IMR-90 (cell line): ENCODE data around the gene TBX15. TPM values are rescaled to one million over a fixed set of nuclear protein-coding genes. Genes with fewer than 3 reads are reported as not detected.
A peak's percentile ranks its signal among the peaks of the same experiment; 100 is the strongest.

Source experiments
- ATAC-seq: fragments of 200-7000 bp; cut with Tn5 transposase; 2 replicates; pipeline ENCODE4 v1.9.1; 2020; ENCODE audit warnings: low read depth, mild to moderate bottlenecking, moderate library complexity
- Bru-seq: library from RNA; stranded (reverse); fragments of 400-500 nt; gene quantifications from one replicate; lab custom pipeline; 2021; lab: Mats Ljungman, UMichigan
- BruChase-seq, 2 experiments: library from RNA; stranded (reverse); fragments of 400-500 nt; gene quantifications; one replicate each; lab custom pipeline; 2021; lab: Mats Ljungman, UMichigan
- BruUV-seq: library from RNA; stranded (reverse); fragments of 400-500 nt; replicated peaks from 2 replicates; lab custom pipeline; 2021; lab: Mats Ljungman, UMichigan
- CTCF ChIA-PET: fragments of 300-600 bp; formaldehyde crosslinking; extraction: SDS; loops from one replicate; lab custom pipeline; 2021; ENCODE audit warnings: antibody characterized with exemption; lab: Yijun Ruan, JAX
- POLR2A ChIA-PET: fragments of 300-600 bp; sonication (Branson Sonifier 250); formaldehyde crosslinking; loops from one replicate; lab custom pipeline; 2022; ENCODE audit warnings: antibody characterized with exemption; ENCODE audit not compliant: unreplicated experiment; lab: Charles Lee
- DNase-seq: peaks from one replicate; pipeline ENCODE4 v3.0.0; 2013
- H2AFZ ChIP-seq: replicated peaks from 2 replicates; pipeline ENCODE3; 2013; ENCODE audit warnings: low read length, mild to moderate bottlenecking; ENCODE audit not compliant: poor library complexity
- H2AK5ac ChIP-seq: 2 replicates; pipeline ENCODE4 v1.6.1; 2013; ENCODE audit warnings: low read depth, low read length, inconsistent platforms
- H2AK9ac ChIP-seq: replicated peaks from 2 replicates; pipeline ENCODE3; 2013; ENCODE audit warnings: mild to moderate bottlenecking, low read depth, low read length, moderate library complexity; ENCODE audit not compliant: poor library complexity
- H2BK120ac ChIP-seq: 2 replicates; pipeline ENCODE4 v1.6.1; 2013; ENCODE audit warnings: low read depth, low read length, inconsistent platforms
- H2BK15ac ChIP-seq: 3 replicates; pipeline ENCODE4 v1.6.1; 2013; ENCODE audit warnings: low read depth, low read length, inconsistent platforms
- H2BK20ac ChIP-seq: 2 replicates; pipeline ENCODE4 v1.6.1; 2013; ENCODE audit warnings: low read depth, mild to moderate bottlenecking, inconsistent platforms, low read length, moderate library complexity
- H2BK5ac ChIP-seq: 2 replicates; pipeline ENCODE4 v1.6.1; 2013; ENCODE audit warnings: mild to moderate bottlenecking, low read depth, low read length, inconsistent platforms; ENCODE audit not compliant: poor library complexity, severe bottlenecking
- H3K14ac ChIP-seq: replicated peaks from 2 replicates; pipeline ENCODE4 v1.6.1; 2013; ENCODE audit warnings: low read depth, low read length, inconsistent platforms
- H3K18ac ChIP-seq: 2 replicates; pipeline ENCODE4 v1.6.1; 2013; ENCODE audit warnings: low read depth, low read length, control low read depth
- H3K23ac ChIP-seq: 2 replicates; pipeline ENCODE4 v1.6.1; 2013; ENCODE audit warnings: low read depth, low read length, inconsistent platforms
- H3K27ac ChIP-seq: 2 replicates; pipeline ENCODE4 v1.5.1; 2013; ENCODE audit warnings: mild to moderate bottlenecking, control low read depth, low read length; ENCODE audit not compliant: insufficient read depth
- H3K27me3 ChIP-seq: 2 replicates; pipeline ENCODE4 v1.6.1; 2013; ENCODE audit warnings: low read length; ENCODE audit not compliant: control insufficient read depth, insufficient read depth
- H3K36me3 ChIP-seq: 2 replicates; pipeline ENCODE4 v1.6.1; 2013; ENCODE audit warnings: low read length, mixed read lengths; ENCODE audit not compliant: control insufficient read depth, insufficient read depth
- H3K4ac ChIP-seq: 2 replicates; pipeline ENCODE4 v1.6.1; 2013; ENCODE audit warnings: low read depth, low read length, inconsistent platforms
- H3K4me1 ChIP-seq: 2 replicates; pipeline ENCODE4 v1.6.1; 2013; ENCODE audit warnings: low read length, mixed read lengths; ENCODE audit not compliant: control insufficient read depth, insufficient read depth
- H3K4me2 ChIP-seq: 2 replicates; pipeline ENCODE4 v1.6.1; 2013; ENCODE audit warnings: low read depth, mild to moderate bottlenecking, control low read depth, low read length, moderate library complexity
- H3K4me3 ChIP-seq: 2 replicates; pipeline ENCODE4 v1.5.1; 2013; ENCODE audit warnings: low read depth, mild to moderate bottlenecking, control low read depth, low read length, moderate library complexity; ENCODE audit not compliant: insufficient read depth
- H3K56ac ChIP-seq: 2 replicates; pipeline ENCODE4 v1.6.1; 2013; ENCODE audit warnings: low read length, inconsistent platforms; ENCODE audit not compliant: insufficient read depth; ENCODE audit errors: extremely low read depth
- H3K79me1 ChIP-seq, 2 experiments: 2 replicates each; pipeline ENCODE4 v1.6.1; 2013; ENCODE audit warnings: low read length in 2 of 2, inconsistent platforms in 1 of 2, low read depth in 1 of 2
- H3K9ac ChIP-seq: 2 replicates; pipeline ENCODE4 v1.6.1; 2013; ENCODE audit warnings: low read depth, low read length, control low read depth
- H3K9me1 ChIP-seq: 2 replicates; pipeline ENCODE4 v1.6.1; 2013; ENCODE audit warnings: low read length, inconsistent platforms; ENCODE audit not compliant: insufficient read depth
- H3K9me3 ChIP-seq: 2 replicates; pipeline ENCODE4 v1.6.1; 2013; ENCODE audit warnings: low read length; ENCODE audit not compliant: control insufficient read depth, insufficient read depth
- H4K20me1 ChIP-seq: 2 replicates; pipeline ENCODE4 v1.6.1; 2013; ENCODE audit warnings: low read length, inconsistent platforms; ENCODE audit not compliant: insufficient read depth
- H4K5ac ChIP-seq: 2 replicates; pipeline ENCODE4 v1.6.1; 2013; ENCODE audit warnings: mild to moderate bottlenecking, low read depth, low read length, control low read depth
- H4K8ac ChIP-seq, 2 experiments: 2 replicates each; pipeline ENCODE4 v1.6.1; 2013; ENCODE audit warnings: low read depth in 2 of 2, low read length in 2 of 2, control low read depth in 1 of 2, inconsistent platforms in 1 of 2
- H4K91ac ChIP-seq: 2 replicates; pipeline ENCODE4 v1.6.1; 2013; ENCODE audit warnings: low read depth, low read length, inconsistent platforms; ENCODE audit not compliant: insufficient read depth
- FOS ChIP-seq: fragments of 150-350 bp; IDR thresholded peaks from 2 replicates; pipeline ENCODE4 v1.6.1; 2016; ENCODE audit warnings: low read depth, low read length
- MAZ ChIP-seq: IDR thresholded peaks from 2 replicates; pipeline ENCODE4 v1.6.1; 2012; ENCODE audit warnings: low read depth, mild to moderate bottlenecking, low read length, improper control_type of control experiment, moderate library complexity, borderline replicate concordance
- POLR2A ChIP-seq: IDR thresholded peaks from 2 replicates; pipeline ENCODE4 v1.6.1; 2012; ENCODE audit warnings: mild to moderate bottlenecking, low read depth, low read length
- WGBS, 2 experiments: methylation state at CpG; one replicate each; pipeline versions ENCODE4 v1.1.5 to v1.1.7; 2013; ENCODE audit warnings: missing lambda C conversion rate in 2 of 2; ENCODE audit not compliant: insufficient read length in 1 of 2; ENCODE audit errors: extremely low coverage in 2 of 2; 5-methylcytosine and 5-hydroxymethylcytosine counted together
- dilution Hi-C: fragments of 300-500 bp; cut with HindIII; formaldehyde crosslinking; loops from one replicate; pipeline ENCODE4 v1.14.3; 2018; ENCODE audit warnings: low sequenced_read_pairs; ENCODE audit not compliant: unreplicated experiment
- in situ Hi-C: fragments of 300-500 bp; cut with MboI; formaldehyde crosslinking; loops from 3 replicates; pipeline ENCODE4 v1.14.3; 2019; ENCODE audit warnings: low sequenced_read_pairs, inconsistent platforms, mixed read lengths
- intact Hi-C: fragments of 100-400 bp; cut with micrococcal nuclease; formaldehyde crosslinking; loops from 2 replicates; pipeline ENCODE4 v1.10.0; 2022
- long read RNA-seq: library from polyadenylated mRNA; unstranded; transcript quantifications from one replicate; pipeline ENCODE4 v2.0.0, GENCODE V29; 2021; ENCODE audit not compliant: unreplicated experiment
- polyA plus RNA-seq, 3 experiments: library from polyadenylated mRNA; depleted of rRNA; stranded (reverse); fragments of >200 nt; gene quantifications; 2 replicates each; pipeline ENCODE4 v1.2.3, GENCODE V29; 2012; ENCODE audit warnings: low replicate concordance in 1 of 3
- total RNA-seq: library from RNA; depleted of rRNA; stranded (reverse); fragments of >200 nt; gene quantifications from 2 replicates; pipeline ENCODE4 v1.2.3, GENCODE V29; 2012; rRNA removed
- TF ChIP-seq, protein P1 (sequence below): conservative IDR thresholded peaks from 2 replicates; pipeline ENCODE4 v1.5.1; 2012; ENCODE audit warnings: mild to moderate bottlenecking, low read depth, low read length, improper control_type of control experiment

The TBX15 gene
- total RNA-seq: not detected in 2 replicates
- polyA plus RNA-seq (2012; rRNA removed): not detected in 2 replicates
- polyA plus RNA-seq (2012; cell fraction: cytosol; rRNA removed): not detected in 2 replicates
- 0.02 TPM in 1 of 2 replicates, not detected in the other for polyA plus RNA-seq (2012; cell fraction: nucleus; rRNA removed; ENCODE audit: low replicate concordance)
- percentile 8 among the genes with signal in this experiment for Bru-seq, nascent RNA
- BruChase-seq, experiment 1, labeled RNA remaining after a 6-hour chase: percentile 2 among the genes with signal in this experiment
- percentile 11 among the genes with signal in this experiment for BruChase-seq, experiment 2, labeled RNA remaining after a 2-hour chase
- long read RNA-seq: 0 reads

DNA sequence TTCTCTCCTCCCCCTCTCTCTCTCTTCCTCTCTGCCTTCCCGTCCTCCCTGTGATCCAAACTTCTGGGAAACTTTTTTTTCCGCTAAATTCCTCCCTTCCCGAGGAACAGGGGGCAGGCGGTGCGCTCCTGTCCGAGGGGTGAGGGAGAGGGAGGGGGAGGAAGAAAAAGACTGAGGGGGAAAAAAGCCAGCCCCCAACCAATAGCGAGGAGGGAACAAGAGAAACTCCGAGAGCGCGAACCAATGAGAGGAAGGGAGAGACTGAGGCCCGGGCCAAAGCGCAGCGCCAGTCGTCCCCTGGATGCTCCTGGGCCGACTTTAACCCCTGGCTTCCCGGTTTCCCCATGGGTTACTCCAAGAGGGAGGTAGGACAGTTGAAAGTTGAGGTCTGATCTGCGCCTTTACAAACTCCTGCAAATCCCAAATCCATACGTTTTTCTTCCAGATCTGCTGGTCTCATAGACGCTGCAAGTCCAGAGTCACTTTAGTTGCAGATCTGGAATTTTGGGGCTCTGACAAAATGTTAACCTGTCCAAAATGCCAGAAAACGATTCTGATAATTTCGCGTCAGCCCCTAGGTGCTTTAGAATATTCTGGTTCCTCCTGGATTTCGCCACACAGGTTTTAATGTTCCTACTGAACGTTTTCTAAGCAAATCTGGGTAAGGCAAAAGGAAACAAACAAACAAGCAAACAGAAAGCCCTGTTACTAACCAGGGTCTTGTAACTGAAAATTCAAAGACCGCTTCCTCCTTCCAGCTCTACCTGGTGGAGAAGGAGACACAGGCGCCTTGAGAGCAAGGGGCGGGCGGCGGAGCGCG is at the start of gene TBX15:
TBX15 (minus strand) TSS at position 158 of the 820 bp plus-strand sequence. CDS start 548 bp downstream, outside the sequence.
- Histone ChIP-seq H3K4me2 (peak within 1 kb of the TSS; percentile 56; the same call in 1 of the 2 replicates), H3K56ac (no peak within 1 kb of the TSS), H4K5ac (no peak within 1 kb of the TSS), H2AK5ac (no peak within 1 kb of the TSS), H3K14ac (no peak within 1 kb of the TSS), H3K4ac (no peak within 1 kb of the TSS), H3K4me3 (peak within 1 kb of the TSS; percentile 18; the same call in 1 of the 2 replicates), H3K36me3 (no peaks in the 10 kb centered on the region), H3K23ac (no peak within 1 kb of the TSS), H3K18ac (no peak within 1 kb of the TSS), H3K27ac (no peak within 1 kb of the TSS), H2BK5ac (no peak within 1 kb of the TSS), H3K27me3 (peaks cover 100% of the 10 kb centered on the region), H2AFZ (peak within 1 kb of the TSS; percentile 73), H3K4me1 (no peaks in the 10 kb centered on the region), H2AK9ac (no peak within 1 kb of the TSS), H3K79me1 (no peaks in the 10 kb centered on the region), H4K20me1 (no peaks in the 10 kb centered on the region), H2BK15ac (no peak within 1 kb of the TSS), H4K8ac (no peak within 1 kb of the TSS), H3K9me1 (no peaks in the 10 kb centered on the region), H2BK120ac (no peak within 1 kb of the TSS), H4K91ac (no peak within 1 kb of the TSS), H2BK20ac (no peak within 1 kb of the TSS), H3K9ac (no peak within 1 kb of the TSS), H3K9me3 (peaks cover 33% of the 10 kb centered on the region)
- ATAC-seq (no peak), DNase-seq (no peak)
- POLR2A ChIA-PET: no interaction called here
- 0% methylated on average over 1 of the region's 31 CpGs; no CpG with 5 or more reads in 1 of the 2 experiments for WGBS, 2 experiments
- intact Hi-C loops: no loop called here
- in situ Hi-C loops: loop anchor here (10.0 kb wide), 1 partner anchor 834 kb away; no protein-coding TSS in a partner anchor
- CTCF ChIA-PET: no interaction called here
- TF ChIP-seq FOS: no peak
- no peak for TF ChIP-seq MAZ
- TF ChIP-seq, protein P1, sequence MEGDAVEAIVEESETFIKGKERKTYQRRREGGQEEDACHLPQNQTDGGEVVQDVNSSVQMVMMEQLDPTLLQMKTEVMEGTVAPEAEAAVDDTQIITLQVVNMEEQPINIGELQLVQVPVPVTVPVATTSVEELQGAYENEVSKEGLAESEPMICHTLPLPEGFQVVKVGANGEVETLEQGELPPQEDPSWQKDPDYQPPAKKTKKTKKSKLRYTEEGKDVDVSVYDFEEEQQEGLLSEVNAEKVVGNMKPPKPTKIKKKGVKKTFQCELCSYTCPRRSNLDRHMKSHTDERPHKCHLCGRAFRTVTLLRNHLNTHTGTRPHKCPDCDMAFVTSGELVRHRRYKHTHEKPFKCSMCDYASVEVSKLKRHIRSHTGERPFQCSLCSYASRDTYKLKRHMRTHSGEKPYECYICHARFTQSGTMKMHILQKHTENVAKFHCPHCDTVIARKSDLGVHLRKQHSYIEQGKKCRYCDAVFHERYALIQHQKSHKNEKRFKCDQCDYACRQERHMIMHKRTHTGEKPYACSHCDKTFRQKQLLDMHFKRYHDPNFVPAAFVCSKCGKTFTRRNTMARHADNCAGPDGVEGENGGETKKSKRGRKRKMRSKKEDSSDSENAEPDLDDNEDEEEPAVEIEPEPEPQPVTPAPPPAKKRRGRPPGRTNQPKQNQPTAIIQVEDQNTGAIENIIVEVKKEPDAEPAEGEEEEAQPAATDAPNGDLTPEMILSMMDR: no peak
- TF ChIP-seq POLR2A: no peak
- dilution Hi-C loops: no loop called here
- BruUV-seq: no TSS peak
